HG03342 (cell line): ENCODE measurements around the gene MBNL2.

Experiments
- ATAC-seq: cut with Tn5 transposase; IDR thresholded peaks from one replicate; pipeline ENCODE4 v1.9.1; 2021; ENCODE audit warnings: mild to moderate bottlenecking, moderate library complexity; ENCODE audit not compliant: unreplicated experiment

The MBNL2 gene

GRCh38 chr13:97269603-97270002, 47.5 kb downstream of the MBNL2 start:
- ATAC-seq: no peak

- no peak for ATAC-seq
These were observed 50.4 kb downstream of the MBNL2 start for GRCh38 chr13:97272526-97272925.

- ATAC-seq: no peak
These were observed 51.3 kb downstream of the MBNL2 start for GRCh38 chr13:97273341-97273831.

- no peak for ATAC-seq
These were observed 52.9 kb downstream of the MBNL2 start for GRCh38 chr13:97274829-97275649.

GRCh38 chr13:97275776-97276501, 53.8 kb downstream of the MBNL2 start:
- no peak for ATAC-seq

- no peak for ATAC-seq
These were observed 54.7 kb downstream of the MBNL2 start for GRCh38 chr13:97276862-97277269.

- ATAC-seq: no peak
These were observed 56.6 kb downstream of the MBNL2 start for GRCh38 chr13:97278435-97279411.

GRCh38 chr13:97279913-97280312, 57.8 kb downstream of the MBNL2 start:
- ATAC-seq: no peak

GRCh38 chr13:97280478-97280877, 58.3 kb downstream of the MBNL2 start:
- ATAC-seq: no peak

GRCh38 chr13:97281028-97281427, 58.9 kb downstream of the MBNL2 start:
- ATAC-seq: no peak

GRCh38 chr13:97282705-97283104, 60.6 kb downstream of the MBNL2 start:
- ATAC-seq: no peak

GRCh38 chr13:97283888-97284287, 61.8 kb downstream of the MBNL2 start:
- no peak for ATAC-seq

- ATAC-seq: no peak
These were observed 62.4 kb downstream of the MBNL2 start for GRCh38 chr13:97284558-97284957.

- no peak for ATAC-seq
These were observed 63.3 kb downstream of the MBNL2 start for GRCh38 chr13:97285221-97285955.

- no peak for ATAC-seq
These were observed 64.3 kb downstream of the MBNL2 start for GRCh38 chr13:97286317-97287046.

GRCh38 chr13:97287047-97287383, 64.9 kb downstream of the MBNL2 start:
- ATAC-seq: no peak

GRCh38 chr13:97288486-97288900, 66.4 kb downstream of the MBNL2 start:
- ATAC-seq: no peak

GRCh38 chr13:97289514-97290298, 67.6 kb downstream of the MBNL2 start:
- ATAC-seq: no peak
